GM23248 (cell line): ENCODE data around the gene MEX3B. TPM values are rescaled to one million over a fixed set of nuclear protein-coding genes. Genes with fewer than 3 reads are reported as not detected.

Source experiments
- DNase-seq: peaks from one replicate; pipeline ENCODE4 v3.0.0-alpha.2; 2015
- H2AFZ ChIP-seq: fragments of 200-600 bp; sonication (generic); 2 replicates; pipeline ENCODE4 v1.6.1; 2016; ENCODE audit warnings: antibody characterized with exemption
- H3F3A ChIP-seq: fragments of 200-600 bp; sonication (generic); 2 replicates; pipeline ENCODE4 v1.6.1; 2016; ENCODE audit warnings: mild to moderate bottlenecking, antibody characterized with exemption, mixed run types; ENCODE audit not compliant: insufficient read depth
- H3K27ac ChIP-seq: fragments of 200-600 bp; sonication (generic); 2 replicates; pipeline ENCODE4 v1.5.1; 2016; ENCODE audit warnings: mild to moderate bottlenecking
- H3K27me3 ChIP-seq: fragments of 200-600 bp; sonication (generic); replicated peaks from 2 replicates; pipeline ENCODE4 v1.6.1; 2016; ENCODE audit warnings: mild to moderate bottlenecking; ENCODE audit not compliant: insufficient read depth
- H3K36me3 ChIP-seq: fragments of 200-600 bp; sonication (generic); 2 replicates; pipeline ENCODE4 v1.6.1; 2016; ENCODE audit warnings: low read depth, mild to moderate bottlenecking
- H3K4me1 ChIP-seq: fragments of 200-600 bp; sonication (generic); 2 replicates; pipeline ENCODE4 v1.6.1; 2016; ENCODE audit warnings: mild to moderate bottlenecking; ENCODE audit not compliant: insufficient read depth
- H3K4me2 ChIP-seq: fragments of 200-600 bp; sonication (generic); one replicate; pipeline ENCODE4 v1.6.1; 2016; ENCODE audit warnings: mild to moderate bottlenecking; ENCODE audit not compliant: unreplicated experiment
- H3K4me3 ChIP-seq: fragments of 200-600 bp; sonication (generic); 2 replicates; pipeline ENCODE4 v1.5.1; 2016; ENCODE audit warnings: mild to moderate bottlenecking
- H3K79me2 ChIP-seq: fragments of 200-600 bp; sonication (generic); 2 replicates; pipeline ENCODE4 v1.6.1; 2016; ENCODE audit warnings: mild to moderate bottlenecking; ENCODE audit not compliant: insufficient read depth
- H3K9ac ChIP-seq: fragments of 200-600 bp; sonication (generic); 2 replicates; pipeline ENCODE4 v1.6.1; 2016; ENCODE audit warnings: mild to moderate bottlenecking
- H3K9me2 ChIP-seq: fragments of 200-600 bp; sonication (generic); 2 replicates; pipeline ENCODE4 v1.6.1; 2016; ENCODE audit warnings: mixed run types, mild to moderate bottlenecking, moderate library complexity; ENCODE audit not compliant: insufficient read depth
- H3K9me3 ChIP-seq: fragments of 200-600 bp; sonication (generic); one replicate; pipeline ENCODE4 v1.6.1; 2017; ENCODE audit warnings: low read depth
- H4K20me1 ChIP-seq: fragments of 200-600 bp; sonication (generic); 2 replicates; pipeline ENCODE4 v1.6.0; 2016; ENCODE audit not compliant: insufficient read depth
- EZH2 ChIP-seq: fragments of 200-600 bp; sonication (generic); IDR thresholded peaks from 2 replicates; pipeline ENCODE4 v1.6.1; 2018; ENCODE audit warnings: antibody characterized with exemption, mild to moderate bottlenecking; ENCODE audit not compliant: insufficient read depth, poor library complexity, severe bottlenecking
- EZH2phosphoT487 ChIP-seq: fragments of 200-600 bp; sonication (generic); IDR thresholded peaks from 2 replicates; pipeline ENCODE4 v1.6.1; 2018; ENCODE audit warnings: antibody characterized with exemption, moderate library complexity, mild to moderate bottlenecking, low read depth; ENCODE audit not compliant: insufficient read depth
- WGBS, 2 experiments: methylation state at CpG; one replicate each; pipeline ENCODE4 v1.1.6; 2015 to 2017; ENCODE audit warnings: low lambda C conversion rate in 2 of 2, low coverage in 1 of 2; ENCODE audit errors: missing lambda C conversion rate in 2 of 2; 5-methylcytosine and 5-hydroxymethylcytosine counted together
- in situ Hi-C: fragments of 300-500 bp; cut with MboI; formaldehyde crosslinking; loops from 2 replicates; pipeline ENCODE4 v1.15.0; 2020
- polyA plus RNA-seq: library from polyadenylated mRNA; unstranded; fragments of >200 nt; fragmentation: Nextera tagmentation; extraction: Ambion mirVana; gene quantifications from 2 replicates; pipeline ENCODE4 v1.2.1, GENCODE V29; 2016
- total RNA-seq: library from RNA; depleted of rRNA; stranded (reverse); fragments of >200 nt; shearing (Covaris generic); gene quantifications from 2 replicates; pipeline ENCODE4 v1.2.3, GENCODE V29; 2014

The MEX3B gene
- total and polyA plus RNA-seq, 2 experiments from 2014 or later: 5.3 to 13.3 TPM

GRCh38 chr15:82021992-82022391 lies 23.8 kb downstream of the MEX3B start:
- no peaks in the 10 kb centered on the region; the same call in 1 of the 2 replicates for H3K27me3 ChIP-seq
- H3F3A ChIP-seq: no peaks in the 10 kb centered on the region
- in situ Hi-C loops: no loop called here
- no peaks in the 10 kb centered on the region for H3K9me2 ChIP-seq
- H3K9me3 ChIP-seq: no peaks in the 10 kb centered on the region
- no peak overlapping the region for H3K4me3 ChIP-seq
- H3K4me2 ChIP-seq: no peak overlapping the region
- no peak overlapping the region for H3K27ac ChIP-seq
- no peaks in the 10 kb centered on the region for H3K36me3 ChIP-seq
- H4K20me1 ChIP-seq: no peaks in the 10 kb centered on the region
- H3K79me2 ChIP-seq: no peaks in the 10 kb centered on the region
- WGBS, 2 experiments: 0 to 3% methylated on average over 1 of the region's 1 CpG
- TF ChIP-seq EZH2: no peak
- no peak for TF ChIP-seq EZH2phosphoT487
- H3K9ac ChIP-seq: no peak overlapping the region
- no peak for DNase-seq
- H3K4me1 ChIP-seq: no peaks in the 10 kb centered on the region
- no peak overlapping the region for H2AFZ ChIP-seq

- Histone ChIP-seq H3K27me3 (peaks cover 4% of the 10 kb centered on the region; the same call in 1 of the 2 replicates), H3K9ac (no peak overlapping the region), H3K27ac (no peak overlapping the region), H2AFZ (no peak overlapping the region), H3K4me3 (no peak overlapping the region), H3K9me3 (no peaks in the 10 kb centered on the region), H4K20me1 (no peaks in the 10 kb centered on the region), H3K9me2 (no peaks in the 10 kb centered on the region), H3K36me3 (no peaks in the 10 kb centered on the region), H3F3A (no peaks in the 10 kb centered on the region), H3K4me1 (no peaks in the 10 kb centered on the region), H3K4me2 (no peak overlapping the region), H3K79me2 (no peaks in the 10 kb centered on the region)
- 70 to 79% methylated on average over 3 of the region's 3 CpGs for WGBS, 2 experiments
- in situ Hi-C loops: no loop called here
- peak; percentile 24 for DNase-seq
- TF ChIP-seq EZH2 (no peak), EZH2phosphoT487 (no peak)
These were observed 25.0 kb downstream of the MEX3B start for GRCh38 chr15:82020625-82021394.

GRCh38 chr15:82018201-82018600 lies 27.6 kb downstream of the MEX3B start:
- 62 to 70% methylated on average over 4 of the region's 4 CpGs for WGBS, 2 experiments
- no peak overlapping the region for H3K4me2 ChIP-seq
- no peak overlapping the region for H3K4me3 ChIP-seq
- H3K9ac ChIP-seq: no peak overlapping the region
- no peaks in the 10 kb centered on the region for H4K20me1 ChIP-seq
- no peaks in the 10 kb centered on the region for H3K9me2 ChIP-seq
- no peak for TF ChIP-seq EZH2
- no peak for TF ChIP-seq EZH2phosphoT487
- no peak for DNase-seq
- no peak overlapping the region for H2AFZ ChIP-seq
- no peaks in the 10 kb centered on the region for H3F3A ChIP-seq
- in situ Hi-C loops: no loop called here
- H3K79me2 ChIP-seq: no peaks in the 10 kb centered on the region
- no peaks in the 10 kb centered on the region for H3K36me3 ChIP-seq
- no peak overlapping the region for H3K27ac ChIP-seq
- H3K9me3 ChIP-seq: no peaks in the 10 kb centered on the region
- no peaks in the 10 kb centered on the region for H3K4me1 ChIP-seq
- H3K27me3 ChIP-seq: peaks cover 10% of the 10 kb centered on the region; the same call in 1 of the 2 replicates

- H3F3A ChIP-seq: no peaks in the 10 kb centered on the region
- no peak overlapping the region for H3K4me2 ChIP-seq
- no peaks in the 10 kb centered on the region for H4K20me1 ChIP-seq
- no peak overlapping the region for H3K27ac ChIP-seq
- no peaks in the 10 kb centered on the region for H3K9me3 ChIP-seq
- no peak overlapping the region for H3K9ac ChIP-seq
- H3K4me3 ChIP-seq: no peak overlapping the region
- in situ Hi-C loops: no loop called here
- DNase-seq: no peak
- WGBS, 2 experiments: 55 to 56% methylated on average over 7 of the region's 7 CpGs
- no peak for TF ChIP-seq EZH2phosphoT487
- TF ChIP-seq EZH2: no peak
- H3K4me1 ChIP-seq: no peaks in the 10 kb centered on the region
- no peaks in the 10 kb centered on the region for H3K36me3 ChIP-seq
- peaks cover 10% of the 10 kb centered on the region; the same call in 1 of the 2 replicates for H3K27me3 ChIP-seq
- no peaks in the 10 kb centered on the region for H3K79me2 ChIP-seq
- H2AFZ ChIP-seq: no peak overlapping the region
- H3K9me2 ChIP-seq: no peaks in the 10 kb centered on the region
These were observed 28.2 kb downstream of the MEX3B start for GRCh38 chr15:82017656-82018055.
